ENCODE measurements around the gene TNFRSF6B.

The TNFRSF6B gene

GRCh38 chr20:63689046-63690002, 7.1 kb upstream of the TNFRSF6B start:
- DNase-seq (ENCODE audit: low spot score) = no peak
- in situ Hi-C loops (cut with MboI; ENCODE audit: low sequenced_read_pairs, unreplicated experiment) = no loop called here
- TF ChIP-seq, protein P1, sequence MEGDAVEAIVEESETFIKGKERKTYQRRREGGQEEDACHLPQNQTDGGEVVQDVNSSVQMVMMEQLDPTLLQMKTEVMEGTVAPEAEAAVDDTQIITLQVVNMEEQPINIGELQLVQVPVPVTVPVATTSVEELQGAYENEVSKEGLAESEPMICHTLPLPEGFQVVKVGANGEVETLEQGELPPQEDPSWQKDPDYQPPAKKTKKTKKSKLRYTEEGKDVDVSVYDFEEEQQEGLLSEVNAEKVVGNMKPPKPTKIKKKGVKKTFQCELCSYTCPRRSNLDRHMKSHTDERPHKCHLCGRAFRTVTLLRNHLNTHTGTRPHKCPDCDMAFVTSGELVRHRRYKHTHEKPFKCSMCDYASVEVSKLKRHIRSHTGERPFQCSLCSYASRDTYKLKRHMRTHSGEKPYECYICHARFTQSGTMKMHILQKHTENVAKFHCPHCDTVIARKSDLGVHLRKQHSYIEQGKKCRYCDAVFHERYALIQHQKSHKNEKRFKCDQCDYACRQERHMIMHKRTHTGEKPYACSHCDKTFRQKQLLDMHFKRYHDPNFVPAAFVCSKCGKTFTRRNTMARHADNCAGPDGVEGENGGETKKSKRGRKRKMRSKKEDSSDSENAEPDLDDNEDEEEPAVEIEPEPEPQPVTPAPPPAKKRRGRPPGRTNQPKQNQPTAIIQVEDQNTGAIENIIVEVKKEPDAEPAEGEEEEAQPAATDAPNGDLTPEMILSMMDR (IDR thresholded peaks at IDR 0.05; ENCODE audit: borderline replicate concordance, control extremely low read depth, extremely low read depth, insufficient read depth, missing control alignments) = no peak

DNA sequence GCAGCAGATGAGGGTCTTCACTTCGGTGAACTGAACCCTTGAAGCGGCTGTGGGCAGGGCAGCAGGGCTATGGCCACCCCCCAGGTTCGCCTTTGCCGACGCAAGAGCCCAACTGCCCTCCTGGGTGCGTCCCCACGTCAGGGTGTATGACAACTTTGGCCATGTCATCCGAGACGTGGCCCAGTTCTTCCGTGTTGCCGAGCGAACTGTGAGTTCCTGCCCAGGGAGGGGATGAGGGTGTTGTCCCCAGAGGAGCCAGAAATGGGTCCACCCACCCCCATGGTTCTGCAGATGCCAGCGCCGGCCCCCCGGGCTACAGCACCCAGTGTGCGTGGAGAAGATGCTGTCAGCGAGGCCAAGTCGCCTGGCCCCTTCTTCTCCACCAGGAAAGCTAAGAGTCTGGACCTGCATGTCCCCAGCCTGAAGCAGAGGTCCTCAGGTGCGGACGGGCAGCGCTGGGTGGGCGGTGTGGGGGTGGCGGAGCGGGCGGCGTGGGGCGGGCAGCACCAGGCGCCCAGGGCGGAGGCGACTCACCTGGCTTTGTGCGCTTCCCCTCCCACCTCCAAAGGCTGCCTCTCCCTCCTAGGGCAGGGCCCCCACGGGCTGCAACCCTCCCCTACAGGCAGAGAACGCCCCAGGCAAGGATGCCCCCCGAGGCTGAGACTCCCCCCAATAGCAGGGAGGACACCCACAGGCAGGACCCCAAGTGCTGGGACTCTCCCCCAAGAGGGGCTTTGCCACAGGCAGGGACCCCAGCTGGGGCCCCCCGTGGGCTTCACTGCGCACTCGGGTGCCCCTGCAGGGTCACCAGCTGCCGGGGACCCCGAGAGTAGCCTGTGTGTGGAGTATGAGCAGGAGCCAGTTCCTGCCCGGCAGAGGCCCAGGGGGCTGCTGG, 6.2 kb upstream of the TNFRSF6B start:
- TF ChIP-seq, protein P1 (IDR thresholded peaks at IDR 0.05; ENCODE audit: borderline replicate concordance, control extremely low read depth, extremely low read depth, insufficient read depth, missing control alignments) = no peak
- DNase-seq (ENCODE audit: low spot score) = no peak
- in situ Hi-C loops (cut with MboI; ENCODE audit: low sequenced_read_pairs, unreplicated experiment) = no loop called here

- DNase-seq (ENCODE audit: low spot score) = no peak
- in situ Hi-C loops (cut with MboI; ENCODE audit: low sequenced_read_pairs, unreplicated experiment) = no loop called here
- TF ChIP-seq, protein P1 (IDR thresholded peaks at IDR 0.05; ENCODE audit: borderline replicate concordance, control extremely low read depth, extremely low read depth, insufficient read depth, missing control alignments) = no peak
Observed at GRCh38 chr20:63690898-63691710, 5.3 kb upstream of the TNFRSF6B start.

GRCh38 chr20:63691711-63692435, 4.6 kb upstream of the TNFRSF6B start:
- TF ChIP-seq, protein P1 (IDR thresholded peaks at IDR 0.05; ENCODE audit: borderline replicate concordance, control extremely low read depth, extremely low read depth, insufficient read depth, missing control alignments) = no peak
- DNase-seq (ENCODE audit: low spot score) = no peak
- in situ Hi-C loops (cut with MboI; ENCODE audit: low sequenced_read_pairs, unreplicated experiment) = no loop called here

GRCh38 chr20:63692436-63693082, 3.9 kb upstream of the TNFRSF6B start:
- in situ Hi-C loops (cut with MboI; ENCODE audit: low sequenced_read_pairs, unreplicated experiment) = no loop called here
- no peak for DNase-seq (ENCODE audit: low spot score)
- TF ChIP-seq, protein P1 (IDR thresholded peaks at IDR 0.05; ENCODE audit: borderline replicate concordance, control extremely low read depth, extremely low read depth, insufficient read depth, missing control alignments) = no peak

Measured in GM13976 (cell line).